HFF-Myc (cell line): ENCODE data around the gene MAGI1.
A peak's percentile ranks its signal among the peaks of the same experiment; 100 is the strongest.

Experiments
- DNase-seq: peaks from one replicate; pipeline ENCODE4 v3.0.0-alpha.2; 2011; ENCODE audit warnings: low read depth; ENCODE audit errors: extremely low read depth
- H3K4me3 ChIP-seq: replicated peaks from 2 replicates; pipeline ENCODE4 v1.5.1; 2011; ENCODE audit warnings: low read depth, mild to moderate bottlenecking, control low read depth, low read length
- CTCF ChIP-seq: IDR thresholded peaks from 2 replicates; pipeline ENCODE4 v1.5.1; 2012; ENCODE audit warnings: mild to moderate bottlenecking, low read depth, low read length, control low read depth; ENCODE audit errors: missing control alignments

MAGI1 gene

GRCh38 chr3:65672871-65673815 lies 365.6 kb downstream of the MAGI1 start:
- peak; percentile 77 for TF ChIP-seq CTCF
- no peak overlapping the region for H3K4me3 ChIP-seq
- DNase-seq: no peak

- H3K4me3 ChIP-seq: no peak overlapping the region
- no peak for TF ChIP-seq CTCF
- no peak for DNase-seq
These were observed 366.7 kb downstream of the MAGI1 start for GRCh38 chr3:65672061-65672460.

- no peak for TF ChIP-seq CTCF
- no peak overlapping the region for H3K4me3 ChIP-seq
These were observed 367.7 kb downstream of the MAGI1 start for GRCh38 chr3:65671004-65671403.

GRCh38 chr3:65669163-65669875 lies 369.4 kb downstream of the MAGI1 start:
- no peak overlapping the region for H3K4me3 ChIP-seq
- DNase-seq: no peak
- no peak for TF ChIP-seq CTCF

More at GRCh38 chr3:65671004-65671403, 367.7 kb downstream of the MAGI1 start:
- no peak for DNase-seq

- H3K4me3 ChIP-seq: no peak overlapping the region
- TF ChIP-seq CTCF: no peak
- no peak for DNase-seq
These were observed 370.8 kb downstream of the MAGI1 start for GRCh38 chr3:65667963-65668362.

- no peak overlapping the region for H3K4me3 ChIP-seq
- no peak for DNase-seq
- TF ChIP-seq CTCF: peak; percentile 22
These were observed 372.1 kb downstream of the MAGI1 start for GRCh38 chr3:65666448-65667091.
